Psoas muscle (tissue), 8 donors: ENCODE measurements around the gene CCR9. TPM values are rescaled to one million over a fixed set of nuclear protein-coding genes. Genes with fewer than 3 reads are reported as not detected.

Experiments
- ATAC-seq, 4 donors: fragments of 200-7000 bp; cut with Tn5 transposase; one replicate each; pipeline ENCODE4 v1.9.1; 2020; ENCODE audit warnings: moderate library complexity in 3 of 4, mild to moderate bottlenecking in 2 of 4
- DNase-seq, 2 donors: peaks; one replicate each; pipeline ENCODE4 v3.0.0-alpha.2; 2020
- H3K27ac ChIP-seq: fragments of 200-600 bp; one replicate; pipeline ENCODE4 v1.8.0; 2022
- H3K27me3 ChIP-seq, 3 donors: fragments of 200-600 bp in 1 of 3; one replicate each; pipeline versions ENCODE4 v1.6.1 to v1.8.0; 2013 to 2022; ENCODE audit warnings: low read length in 2 of 3, mild to moderate bottlenecking in 2 of 3, moderate library complexity in 1 of 3; ENCODE audit not compliant: insufficient read depth in 3 of 3
- H3K36me3 ChIP-seq, 2 donors: fragments of 200-600 bp in 1 of 2; one replicate each; pipeline versions ENCODE4 v1.6.1 to v1.8.0; 2013 to 2022; ENCODE audit warnings: low read depth in 1 of 2, mild to moderate bottlenecking in 1 of 2, moderate library complexity in 1 of 2; ENCODE audit not compliant: insufficient read depth in 1 of 2
- H3K4me1 ChIP-seq: fragments of 200-600 bp; one replicate; pipeline ENCODE4 v1.8.0; 2022
- H3K4me3 ChIP-seq: fragments of 200-600 bp; one replicate; pipeline ENCODE4 v1.8.0; 2022; ENCODE audit warnings: mild to moderate bottlenecking
- H3K9me3 ChIP-seq: fragments of 200-600 bp; one replicate; pipeline ENCODE4 v1.8.0; 2022
- WGBS, 3 donors: extraction: QIAGEN DNeasy Blood & Tissue Kit; methylation state at CpG; one replicate each; pipeline versions ENCODE4 v1.1.6 to v1.1.7; 2013; 5-methylcytosine and 5-hydroxymethylcytosine counted together
- intact Hi-C, 2 donors: fragments of 100-400 bp; cut with DNase I; formaldehyde crosslinking; loops; one replicate each; pipeline versions ENCODE4 v1.11.0 to v1.14.2; 2022
- long read RNA-seq, 2 donors: library from polyadenylated mRNA; unstranded; transcript quantifications; one replicate each; pipeline ENCODE4 v2.0.0, GENCODE V29; 2021
- polyA plus RNA-seq, 3 donors: library from polyadenylated mRNA; stranded (reverse); fragments of 200-250 nt; gene quantifications; one replicate each; pipeline ENCODE4 v1.2.3, GENCODE V29; 2013
- total RNA-seq, 4 donors: library from RNA; stranded (reverse); fragmentation: NEBNext Ultra II Directional in 2 of 4; extraction: Animal tissue kit (Norgen Biotek cat#: 25700) in 2 of 4; gene quantifications; one replicate each; pipeline versions ENCODE4 v1.2.1 to v1.2.4, GENCODE V29; 2021 to 2023
- TF ChIP-seq, protein P1 (sequence below): fragments of 200-600 bp; IDR thresholded peaks from one replicate; pipeline ENCODE4 v1.8.0; 2022; ENCODE audit warnings: antibody characterized with exemption
- donor health status: healthy with polysubstance abuse.
- donor health status: DM: no; HTN: no; CAD: no; lungs with moderate emphysema.
- donor health status: Bipolar disorder and iron deficiency.
- donor health status: healthy.
- donor health status: DM: yes; HTN: yes; CAD: no.
- donor health status: DM: no; HTN: no; CAD: no.
- donor health status: DM: no; HTN: no; CAD: no.
- donor health status: DM: yes; HTN: yes; CAD: no.

CCR9 gene, protein sequence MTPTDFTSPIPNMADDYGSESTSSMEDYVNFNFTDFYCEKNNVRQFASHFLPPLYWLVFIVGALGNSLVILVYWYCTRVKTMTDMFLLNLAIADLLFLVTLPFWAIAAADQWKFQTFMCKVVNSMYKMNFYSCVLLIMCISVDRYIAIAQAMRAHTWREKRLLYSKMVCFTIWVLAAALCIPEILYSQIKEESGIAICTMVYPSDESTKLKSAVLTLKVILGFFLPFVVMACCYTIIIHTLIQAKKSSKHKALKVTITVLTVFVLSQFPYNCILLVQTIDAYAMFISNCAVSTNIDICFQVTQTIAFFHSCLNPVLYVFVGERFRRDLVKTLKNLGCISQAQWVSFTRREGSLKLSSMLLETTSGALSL
- total RNA-seq (not detected), polyA plus RNA-seq (under 1 TPM in 1 of 3 donors, not detected in 2; 0.03 TPM)
- long read RNA-seq, donor 1, result 0 reads
- long read RNA-seq, donor 2, result 0 reads

- intact Hi-C loops, result no loop called here
- no peaks in the 10 kb centered on the region for H3K36me3 ChIP-seq
- no peak within 1 kb of the TSS for H3K4me3 ChIP-seq
- WGBS, 3 donors, result 79 to 81% (median 80%) methylated on average over 9 of the region's 9 CpGs
- DNase-seq (no peak), ATAC-seq (no peak)
- no peaks in the 10 kb centered on the region for H3K27me3 ChIP-seq
- TF ChIP-seq, protein P1, sequence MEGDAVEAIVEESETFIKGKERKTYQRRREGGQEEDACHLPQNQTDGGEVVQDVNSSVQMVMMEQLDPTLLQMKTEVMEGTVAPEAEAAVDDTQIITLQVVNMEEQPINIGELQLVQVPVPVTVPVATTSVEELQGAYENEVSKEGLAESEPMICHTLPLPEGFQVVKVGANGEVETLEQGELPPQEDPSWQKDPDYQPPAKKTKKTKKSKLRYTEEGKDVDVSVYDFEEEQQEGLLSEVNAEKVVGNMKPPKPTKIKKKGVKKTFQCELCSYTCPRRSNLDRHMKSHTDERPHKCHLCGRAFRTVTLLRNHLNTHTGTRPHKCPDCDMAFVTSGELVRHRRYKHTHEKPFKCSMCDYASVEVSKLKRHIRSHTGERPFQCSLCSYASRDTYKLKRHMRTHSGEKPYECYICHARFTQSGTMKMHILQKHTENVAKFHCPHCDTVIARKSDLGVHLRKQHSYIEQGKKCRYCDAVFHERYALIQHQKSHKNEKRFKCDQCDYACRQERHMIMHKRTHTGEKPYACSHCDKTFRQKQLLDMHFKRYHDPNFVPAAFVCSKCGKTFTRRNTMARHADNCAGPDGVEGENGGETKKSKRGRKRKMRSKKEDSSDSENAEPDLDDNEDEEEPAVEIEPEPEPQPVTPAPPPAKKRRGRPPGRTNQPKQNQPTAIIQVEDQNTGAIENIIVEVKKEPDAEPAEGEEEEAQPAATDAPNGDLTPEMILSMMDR, result no peak
- no peak within 1 kb of the TSS for H3K27ac ChIP-seq
- H3K9me3 ChIP-seq, result no peaks in the 10 kb centered on the region
- no peaks in the 10 kb centered on the region for H3K4me1 ChIP-seq
Observed at GRCh38 chr3:45885979-45886705, at the start of gene CCR9. TSS of gene CCR9 (plus strand) at chr3:45886543. CDS start at chr3:45894934, 8,391 bp downstream.

GRCh38 chr3:45838466-45838865 lies 47.9 kb upstream of the CCR9 start:
- Histone ChIP-seq H3K4me1 (peaks cover 8% of the 10 kb centered on the region), H3K27ac (no peak overlapping the region), H3K27me3 (no peaks in the 10 kb centered on the region), H3K9me3 (no peaks in the 10 kb centered on the region), H3K4me3 (no peak overlapping the region), H3K36me3 (peaks cover 0 to 31% of the 10 kb centered on the region in 2 donors)
- intact Hi-C loops, result no loop called here
- ATAC-seq, result no peak
- TF ChIP-seq, protein P1, result no peak
- WGBS, 3 donors, result 89 to 96% (median 95%) methylated on average over 1 of the region's 1 CpG
- DNase-seq, result no peak

DNA sequence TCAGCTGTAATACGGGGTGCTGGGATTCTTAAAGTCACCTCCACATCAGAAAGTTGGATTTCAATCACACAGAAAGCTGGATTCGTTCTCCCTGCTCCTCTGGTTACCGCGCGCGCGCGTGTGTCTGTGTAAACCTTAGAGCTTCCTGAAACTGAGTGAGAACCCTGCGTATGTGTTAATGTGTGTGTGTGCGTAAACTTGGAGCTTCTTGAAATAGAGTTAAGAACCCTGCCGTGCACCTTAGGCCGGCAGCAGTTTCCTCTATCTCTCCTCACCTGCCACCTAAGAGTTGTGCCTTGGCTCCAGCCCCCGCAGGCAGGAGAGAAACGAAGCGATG lies 45.0 kb upstream of the CCR9 start:
- Histone ChIP-seq H3K9me3 (no peaks in the 10 kb centered on the region), H3K27me3 (no peaks in the 10 kb centered on the region), H3K4me1 (peaks cover 8% of the 10 kb centered on the region), H3K4me3 (peak overlapping the region; percentile 98), H3K27ac (peak overlapping the region; percentile 61), H3K36me3 (peaks cover 0 to 4% of the 10 kb centered on the region in 2 donors)
- ATAC-seq (peak in 3 of 4 donors; percentile 20 to 47 (median 36)), DNase-seq (peak in 1 of 2 donors; percentile 7)
- TF ChIP-seq, protein P1, result no peak
- 0 to 1% (median 0%) methylated on average over 15 of the region's 15 CpGs for WGBS, 3 donors
- intact Hi-C loops, result loop anchor here in 1 of 2 donors (5.0 kb wide), 1 partner anchor 236 kb away; no protein-coding TSS in a partner anchor

DNA sequence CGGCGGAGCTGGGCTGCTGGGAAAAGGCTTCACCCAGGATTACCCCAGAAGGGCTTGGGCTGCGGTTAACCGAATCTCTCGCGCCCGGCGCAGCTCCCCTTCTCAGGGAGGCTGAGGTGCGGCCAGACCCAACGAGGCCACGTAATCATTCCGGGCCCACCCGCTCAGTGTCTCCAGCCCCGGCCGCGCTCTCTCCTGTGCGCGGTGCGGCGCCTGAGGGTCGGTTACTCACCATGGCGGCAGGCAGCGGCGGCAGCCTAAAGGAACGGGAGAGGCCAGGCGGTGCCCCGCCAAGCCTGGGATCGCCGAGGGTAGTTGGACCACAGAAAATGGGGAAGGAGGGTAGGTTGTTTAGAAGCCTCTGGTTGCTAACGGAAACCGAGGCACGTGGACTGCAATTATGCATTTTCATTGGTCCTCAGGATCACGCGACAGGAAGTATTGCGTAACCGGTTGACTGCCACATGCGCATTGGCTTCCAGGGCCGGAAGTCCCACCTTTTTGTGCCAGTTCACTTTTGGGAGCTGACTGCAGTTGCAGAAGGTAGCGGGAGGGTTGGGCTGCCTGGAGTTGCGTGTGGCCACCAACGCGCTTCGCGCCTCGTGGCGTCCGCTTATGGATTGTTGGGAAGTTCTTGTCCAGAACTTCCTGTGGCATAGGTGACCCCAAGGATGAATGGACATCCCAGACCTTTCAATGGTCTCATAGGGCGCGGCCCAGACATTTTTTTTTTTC lies 44.4 kb upstream of the CCR9 start, which contains the start of gene LZTFL1:
Gene LZTFL1, minus strand, starts transcription at position 363 of the 735 bp plus-strand sequence. Its CDS starts 128 bp downstream, at position 235.
- H3K36me3 ChIP-seq, result no peaks in the 10 kb centered on the region
- no peaks in the 10 kb centered on the region for H3K9me3 ChIP-seq
- H3K27me3 ChIP-seq, result no peaks in the 10 kb centered on the region
- intact Hi-C loops, result loop anchor here in 1 of 2 donors (5.0 kb wide), 1 partner anchor 235 kb away; no protein-coding TSS in a partner anchor
- ATAC-seq, result peak; percentile 97 to 99 (median 98)
- peaks cover 8% of the 10 kb centered on the region for H3K4me1 ChIP-seq
- peak within 1 kb of the TSS; percentile 61 for H3K27ac ChIP-seq
- TF ChIP-seq, protein P1, result no peak
- 2 to 4% (median 3%) methylated on average over 44 to 49 of the region's 49 CpGs for WGBS, 3 donors
- peak; percentile 90 to 95 for DNase-seq
- H3K4me3 ChIP-seq, result peak within 1 kb of the TSS; percentile 98
